Stimulated activated CD8-positive, alpha-beta memory T cell treated with anti-CD3 and anti-CD28 coated beads, Interleukin-4, amount 100 ng/mL, for 24 hours (primary cell): Measurements from ENCODE around the gene SSU72.

ENCODE experiments used
- DNase-seq: peaks from one replicate; pipeline ENCODE4 v3.0.0-alpha.2; 2020; ENCODE audit warnings: low read depth

SSU72 gene

DNA sequence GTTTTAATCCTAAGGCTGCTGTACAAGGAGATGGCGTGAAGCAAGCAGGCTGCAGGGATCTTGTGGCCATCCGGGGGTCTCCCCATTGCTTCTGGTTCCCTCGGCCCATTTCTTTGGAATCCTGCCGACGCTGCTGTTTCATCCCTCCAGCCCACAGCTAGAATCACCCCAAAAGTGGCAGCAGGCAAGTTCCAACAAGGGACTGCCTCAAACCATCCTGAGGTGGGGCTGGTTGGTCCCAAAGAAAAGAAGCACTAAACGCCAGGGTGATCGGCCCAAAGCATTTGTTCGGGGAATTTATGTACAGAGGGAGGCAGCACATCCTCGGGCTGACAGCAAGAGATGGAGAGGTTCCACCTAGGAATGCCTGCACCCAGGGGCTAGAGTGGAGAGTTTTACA lies 36.1 kb upstream of the SSU72 start:
- DNase-seq: no peak

GRCh38 chr1:1609822-1610485 lies 35.3 kb upstream of the SSU72 start:
- DNase-seq: no peak

DNA sequence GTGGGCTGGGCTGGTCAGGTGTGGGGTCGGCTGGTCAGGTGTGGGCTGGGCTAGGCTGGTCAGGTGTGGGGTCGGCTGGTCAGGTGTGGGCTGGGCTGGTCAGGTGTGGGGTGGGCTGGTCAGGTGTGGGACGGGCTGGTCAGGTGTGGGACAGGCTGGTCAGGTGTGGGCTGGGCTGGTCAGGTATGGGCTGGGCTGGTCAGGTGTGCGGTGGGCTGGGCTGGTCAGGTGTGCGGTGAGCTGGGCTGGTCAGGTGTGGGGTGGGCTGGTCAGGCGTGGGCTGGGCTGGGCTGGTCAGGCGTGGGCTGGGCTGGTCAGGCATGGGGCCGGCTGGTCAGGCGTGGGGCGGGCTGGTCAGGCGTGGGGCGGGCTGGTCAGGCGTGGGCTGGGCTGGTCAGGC lies 31.6 kb upstream of the SSU72 start:
- DNase-seq: no peak

DNA sequence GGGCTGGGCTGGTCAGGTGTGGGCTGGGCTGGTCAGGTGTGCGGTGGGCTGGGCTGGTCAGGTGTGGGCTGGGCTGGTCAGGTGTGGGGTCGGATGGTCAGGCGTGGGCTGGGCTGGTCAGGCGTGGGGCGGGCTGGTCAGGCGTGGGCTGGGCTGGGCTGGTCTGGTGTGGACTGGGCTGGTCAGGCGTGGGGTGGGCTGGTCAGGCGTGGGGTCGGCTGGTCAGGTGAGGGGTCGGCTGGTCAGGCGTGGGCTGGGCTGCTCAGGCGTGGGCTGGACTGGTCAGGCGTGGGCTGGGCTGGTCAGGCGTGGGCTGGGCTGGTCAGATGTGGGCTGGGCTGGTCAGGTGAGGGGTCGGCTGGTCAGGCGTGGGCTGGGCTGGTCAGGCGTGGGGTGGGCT lies 31.1 kb upstream of the SSU72 start:
- DNase-seq: no peak

DNA sequence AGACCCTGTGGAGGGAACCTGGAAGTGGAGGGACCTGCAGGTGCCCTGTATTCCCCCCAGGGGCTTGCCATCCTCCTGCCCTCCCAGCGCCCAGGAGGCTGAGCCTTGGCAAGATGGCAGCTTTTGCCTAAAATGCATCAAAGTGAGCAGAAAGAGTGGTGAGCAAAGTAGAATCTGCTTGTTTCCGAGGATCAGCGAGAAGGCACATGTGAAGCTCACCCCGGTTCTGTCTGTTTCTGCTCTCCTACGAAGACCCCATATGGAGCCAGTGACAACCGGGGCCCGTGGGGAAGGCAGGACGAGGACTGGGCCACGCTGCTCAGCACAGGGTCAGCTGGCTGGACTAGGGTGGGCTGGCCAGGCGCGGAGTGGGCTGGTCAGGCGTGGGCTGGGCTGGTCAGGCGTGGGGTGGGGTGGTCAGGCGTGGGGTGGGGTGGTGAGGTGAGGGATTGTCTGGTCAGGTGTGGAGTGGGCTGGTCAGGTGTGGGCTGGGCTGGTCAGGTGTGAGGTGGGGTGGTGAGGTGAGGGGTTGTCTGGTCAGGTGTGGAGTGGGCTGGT lies 30.4 kb upstream of the SSU72 start:
- DNase-seq: no peak

- DNase-seq: no peak
Measured at GRCh38 chr1:1604374-1605033, 29.8 kb upstream of the SSU72 start.

DNA sequence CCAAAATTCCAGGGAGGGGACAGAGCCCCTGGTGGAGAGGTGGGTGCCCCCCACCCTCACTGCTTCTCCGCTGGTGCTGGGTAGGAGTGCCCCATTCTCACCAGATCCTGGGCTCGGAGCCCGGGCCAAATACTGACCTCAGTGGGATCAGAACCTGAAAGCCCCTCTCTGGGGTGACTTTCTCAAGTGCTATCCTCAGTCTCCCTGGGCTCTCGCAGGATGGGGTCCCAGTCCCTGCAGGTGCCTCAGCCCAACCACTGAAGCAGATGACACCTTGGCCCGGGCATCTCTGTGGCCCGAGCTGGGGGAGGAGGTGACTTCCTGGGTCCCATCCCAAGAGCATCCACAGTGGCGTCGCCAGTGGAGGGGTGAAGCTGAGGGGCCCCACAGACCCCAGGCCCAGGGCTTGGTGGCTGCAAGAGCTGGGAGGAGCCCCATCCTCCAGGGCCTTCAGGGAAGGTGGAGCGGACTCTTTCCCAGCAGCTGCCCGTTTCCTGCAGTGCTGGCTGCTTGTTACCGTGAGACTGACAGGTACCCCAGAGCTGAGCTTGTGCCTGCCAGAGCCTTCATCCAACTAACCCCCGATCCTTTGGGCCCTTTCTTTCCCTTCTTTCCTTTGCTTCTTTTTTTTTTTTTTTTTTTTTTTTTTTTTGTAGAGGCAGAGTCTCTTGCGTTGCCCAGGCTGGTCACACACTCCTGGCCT lies 29.2 kb upstream of the SSU72 start:
- no peak for DNase-seq

GRCh38 chr1:1602968-1603506 lies 28.4 kb upstream of the SSU72 start:
- DNase-seq: no peak

DNA sequence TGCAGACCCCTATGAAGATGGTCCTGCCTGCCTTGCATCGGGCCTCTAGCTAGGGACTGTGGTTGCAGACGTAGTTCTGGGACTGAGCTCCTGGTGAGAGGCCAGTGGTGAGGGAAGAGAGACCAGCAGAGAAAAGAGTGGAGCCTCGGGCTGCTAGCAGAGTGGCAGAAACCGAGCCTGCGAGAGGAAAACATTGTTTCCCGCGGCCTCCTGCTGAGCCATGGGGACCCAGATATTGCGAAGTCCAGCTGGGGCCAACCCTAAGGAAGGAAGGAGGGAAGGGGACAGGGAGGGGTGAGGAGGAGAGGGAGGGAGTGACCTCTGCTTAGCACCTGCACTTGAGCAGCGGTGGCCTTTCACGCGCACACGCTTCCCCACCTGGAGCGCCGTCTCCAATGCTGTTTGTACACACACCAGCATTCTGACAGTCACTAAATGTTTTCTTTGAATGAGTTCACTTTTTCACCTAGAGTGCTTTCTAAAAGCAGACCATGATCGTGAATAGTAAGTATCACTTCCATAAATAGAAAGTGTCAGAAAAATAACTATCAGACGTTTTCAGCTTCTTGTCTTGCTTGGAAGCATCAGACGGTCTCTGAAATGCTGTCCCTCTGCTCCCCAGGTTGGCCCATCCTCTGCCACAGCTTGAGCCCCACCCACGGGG lies 27.8 kb upstream of the SSU72 start:
- no peak for DNase-seq

DNA sequence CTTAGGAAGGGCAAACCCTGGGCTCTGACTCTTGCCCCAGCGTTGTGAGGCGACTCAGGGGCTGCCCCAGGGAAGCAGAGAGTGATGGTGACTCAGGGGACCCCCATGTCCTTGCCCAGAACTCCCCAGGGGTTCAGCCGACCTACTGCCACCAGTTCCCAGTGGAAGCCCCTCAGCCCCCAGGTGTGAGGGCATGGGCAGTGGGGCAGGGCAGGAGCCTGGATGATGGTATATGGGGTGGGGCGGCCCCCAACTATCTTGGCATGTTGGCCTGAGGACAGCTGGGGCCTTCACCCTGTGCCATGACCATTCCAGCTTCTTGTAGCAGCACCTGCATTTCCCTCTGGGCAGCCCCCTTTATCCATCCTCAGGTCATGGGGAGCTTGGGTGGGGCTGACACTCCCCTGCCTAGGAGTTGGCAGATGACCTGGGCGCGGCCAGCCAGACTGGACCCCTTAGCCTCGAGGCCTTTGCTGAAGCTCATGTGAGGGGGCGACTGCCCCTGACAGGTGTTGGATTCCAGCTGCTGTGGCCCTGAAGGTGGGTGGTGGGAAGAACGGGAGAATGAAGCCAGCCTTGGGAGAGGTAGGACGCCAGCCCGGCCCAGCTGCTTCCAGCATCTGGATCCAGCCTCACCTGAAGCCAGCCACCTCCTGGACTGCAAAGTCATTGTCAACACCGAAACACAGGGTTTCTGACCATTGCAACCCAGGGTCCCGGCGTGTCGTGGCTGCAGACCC lies 27.1 kb upstream of the SSU72 start:
- DNase-seq: no peak

- no peak for DNase-seq
Measured at GRCh38 chr1:1600861-1601563, 26.3 kb upstream of the SSU72 start.

DNA sequence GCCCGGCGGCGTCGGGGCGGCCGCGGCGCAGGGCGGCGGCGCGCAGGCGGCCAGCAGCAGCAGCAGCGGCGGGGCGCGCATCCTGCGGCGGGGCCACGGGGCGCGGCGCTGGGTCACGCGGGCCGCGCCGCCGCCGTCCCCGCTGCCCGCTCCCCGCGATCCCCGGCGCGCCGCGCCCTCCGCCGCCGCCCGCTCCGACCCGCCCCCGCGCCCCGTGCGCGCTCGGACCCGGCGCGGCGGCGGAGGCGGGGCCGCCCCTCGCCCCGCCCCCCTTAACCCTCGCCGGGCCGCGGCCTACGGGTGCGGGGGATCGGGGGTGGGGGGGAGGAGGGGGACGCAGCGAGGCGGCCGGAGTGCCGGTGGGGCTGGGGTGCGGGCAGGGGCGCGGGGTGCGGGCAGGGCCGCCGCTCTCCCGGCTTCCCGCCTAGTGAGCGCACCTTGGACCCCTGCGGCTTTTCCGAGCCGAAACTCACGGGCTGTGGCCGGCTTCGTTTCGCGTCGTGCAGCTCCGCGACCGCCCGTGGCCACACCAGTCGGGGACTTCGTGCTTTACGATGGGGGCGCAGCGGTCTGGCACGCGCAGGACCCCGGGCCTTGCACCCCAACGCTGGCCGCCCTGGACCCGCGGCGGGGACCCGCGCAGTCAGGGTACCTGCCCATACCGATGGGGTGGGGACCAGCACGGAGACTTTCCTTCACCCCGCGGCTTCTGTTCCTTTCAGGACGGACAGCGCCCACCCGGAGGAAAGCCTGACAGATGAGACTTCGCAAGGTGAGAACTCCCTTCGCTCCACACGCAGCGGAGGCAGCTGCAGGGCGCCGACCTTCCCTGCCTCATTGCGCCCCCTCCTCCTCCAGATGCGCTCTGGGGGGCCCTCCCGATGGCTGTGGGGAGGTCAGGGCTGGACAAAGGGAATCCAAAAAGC lies 25.5 kb upstream of the SSU72 start, which contains the start of gene FNDC10:
TSS of gene FNDC10 (minus strand) at position 201 of the 926 bp plus-strand sequence. CDS start at position 81, 120 bp downstream.
- DNase-seq: no peak

DNA sequence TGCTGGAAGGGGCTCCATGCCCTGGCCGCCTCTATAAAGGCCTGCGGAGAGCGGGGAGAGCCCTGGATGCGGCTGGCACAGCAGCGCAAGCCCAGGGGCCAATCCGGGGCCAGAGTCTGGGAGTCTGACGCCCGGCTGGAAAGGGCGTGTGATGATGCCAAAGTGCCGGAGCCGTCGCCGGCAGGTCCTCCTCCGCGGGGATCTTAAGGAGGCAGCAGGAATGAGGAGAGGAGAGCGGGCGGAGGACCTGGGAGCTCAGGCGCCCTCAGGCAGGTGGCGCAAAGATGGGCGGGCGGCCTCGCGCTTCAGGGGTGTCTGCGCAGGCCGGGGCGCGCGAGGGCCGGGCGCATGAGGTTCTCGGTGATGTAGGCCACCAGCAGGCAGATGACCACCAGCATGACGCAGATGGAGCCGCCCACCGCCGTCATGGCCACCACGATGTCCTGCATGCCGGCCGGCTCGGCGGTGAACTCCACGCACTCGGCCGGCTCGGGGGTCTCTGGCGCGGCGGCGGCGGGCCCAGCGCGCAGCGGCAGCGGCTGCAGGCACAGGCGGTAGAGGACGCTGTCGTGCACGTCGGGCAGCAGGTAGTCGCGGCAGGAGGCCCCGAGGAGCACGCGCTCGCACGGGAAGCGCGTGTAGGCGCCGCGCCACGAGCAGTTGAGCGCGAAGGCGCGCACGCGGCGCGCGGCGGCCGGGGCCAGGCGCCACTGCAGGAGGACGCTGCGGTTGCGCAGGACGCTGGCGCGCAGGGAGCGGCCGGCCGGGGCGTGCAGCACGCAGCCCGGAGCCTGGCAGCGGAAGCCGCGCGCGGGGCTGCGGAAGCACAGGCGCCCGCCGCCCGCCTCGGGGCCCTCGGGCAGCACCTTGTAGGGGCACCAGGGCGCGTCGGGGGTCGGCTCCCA lies 24.6 kb upstream of the SSU72 start:
- DNase-seq: no peak

DNA sequence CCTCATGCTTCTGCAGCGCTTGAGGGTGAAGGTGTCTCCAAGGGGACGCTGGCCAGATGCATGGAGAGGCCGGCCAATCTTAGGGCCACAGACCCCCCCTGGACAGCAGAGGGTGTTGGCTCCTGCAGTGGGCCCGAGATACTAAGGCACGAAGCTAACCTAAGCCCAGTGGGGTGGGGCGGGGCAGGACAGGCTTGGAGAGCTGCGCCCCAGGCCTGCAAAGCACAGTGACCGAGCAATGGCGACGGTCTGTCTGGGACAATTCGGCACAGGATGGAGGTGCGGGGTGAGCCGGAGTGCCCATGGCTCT lies 24.0 kb upstream of the SSU72 start:
- DNase-seq: no peak

- no peak for DNase-seq
Measured at GRCh38 chr1:1598051-1598719, 23.5 kb upstream of the SSU72 start.

DNA sequence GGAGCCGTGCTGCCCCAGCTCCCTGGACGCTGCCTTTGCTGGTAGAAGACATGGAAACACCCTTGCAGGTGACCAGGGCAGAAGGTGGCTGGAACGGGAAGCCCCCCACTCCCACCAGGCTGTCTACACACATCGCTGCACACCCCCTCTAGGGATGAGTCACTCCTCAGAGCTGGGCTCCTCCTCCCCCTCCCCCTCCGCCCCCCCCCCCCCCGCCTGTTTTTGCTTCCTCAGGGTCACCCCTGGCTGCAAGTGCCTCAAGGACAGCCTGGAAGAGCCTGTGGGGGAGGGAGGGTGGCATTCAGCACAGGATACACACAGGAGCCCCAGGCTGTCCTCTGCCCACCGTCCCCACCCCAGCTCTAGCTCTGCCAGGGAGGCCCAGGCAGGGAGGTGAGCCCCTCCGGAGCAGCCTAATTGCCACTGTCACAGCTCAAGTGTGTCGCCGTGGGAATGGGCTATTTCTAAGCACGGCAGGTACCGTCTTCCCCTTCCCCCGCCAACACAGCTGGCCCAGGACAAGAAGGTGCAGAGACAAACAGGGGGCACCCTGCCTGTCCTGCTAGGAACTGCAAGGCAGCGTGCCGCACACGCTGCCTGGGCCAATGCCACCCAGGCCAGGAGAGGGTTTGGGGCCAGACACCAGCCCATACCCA lies 22.7 kb upstream of the SSU72 start:
- no peak for DNase-seq

GRCh38 chr1:1596493-1597274 lies 22.0 kb upstream of the SSU72 start:
- DNase-seq: no peak
